Stomach (tissue), 9 donors: ENCODE results near the gene CFP. TPM values are rescaled to one million over a fixed set of nuclear protein-coding genes. Genes with fewer than 3 reads are reported as not detected.

Source experiments
- DNase-seq, 2 donors: peaks; one replicate each; pipeline versions ENCODE4 v3.0.0 to v3.0.0-alpha.2; 2013 to 2019
- H3K27ac ChIP-seq, 5 donors: fragments of 200-600 bp in 4 of 5; sonication (generic) in 4 of 5; one replicate each; pipeline ENCODE4 v1.5.1; 2013 to 2019; ENCODE audit warnings: mild to moderate bottlenecking in 1 of 5, moderate library complexity in 1 of 5
- H3K27me3 ChIP-seq, 3 donors: fragments of 200-600 bp; sonication (generic); one replicate each; pipeline ENCODE4 v1.5.1; 2017 to 2019; ENCODE audit warnings: mixed run types in 1 of 3
- H3K36me3 ChIP-seq, 4 donors: fragments of 200-600 bp; sonication (generic); 1 replicate in 3 of 4; 2 replicates in 1 of 4; pipeline ENCODE4 v1.5.1; 2016 to 2019
- H3K4me1 ChIP-seq, 4 donors: fragments of 200-600 bp; sonication (generic); one replicate each; pipeline ENCODE4 v1.5.1; 2016 to 2019
- H3K4me3 ChIP-seq, 4 donors: fragments of 200-600 bp; sonication (generic) in 3 of 4; one replicate each; pipeline ENCODE4 v1.5.1; 2016 to 2019; ENCODE audit warnings: mild to moderate bottlenecking in 1 of 4
- H3K9me3 ChIP-seq, 4 donors: fragments of 200-600 bp; sonication (generic); one replicate each; pipeline ENCODE4 v1.5.1; 2016 to 2019
- CTCF ChIP-seq, 7 experiments: fragments of 450-650 bp in 4 of 7; fragments of 200-600 bp in 3 of 7; sonication (generic) in 3 of 7; IDR thresholded peaks; one replicate each; pipeline ENCODE4 v1.5.1; 2016 to 2019; ENCODE audit warnings: antibody characterized with exemption in 7 of 7, control low read depth in 2 of 7, mild to moderate bottlenecking in 1 of 7
- EP300 ChIP-seq: sonication (generic); formaldehyde crosslinking; IDR thresholded peaks from one replicate; pipeline ENCODE4 v1.6.1; 2017; ENCODE audit warnings: antibody characterized with exemption
- POLR2A ChIP-seq, 4 donors: fragments of 450-650 bp; IDR thresholded peaks; one replicate each; pipeline ENCODE4 v1.6.1; 2016; ENCODE audit warnings: antibody characterized with exemption in 4 of 4, control low read depth in 2 of 4, mild to moderate bottlenecking in 1 of 4, moderate library complexity in 1 of 4
- POLR2AphosphoS5 ChIP-seq, 3 donors: sonication (generic); formaldehyde crosslinking; IDR thresholded peaks; one replicate each; pipeline ENCODE4 v1.6.1; 2016; ENCODE audit warnings: antibody characterized with exemption in 3 of 3
- WGBS, 5 donors: extraction: QIAGEN DNeasy Blood & Tissue Kit in 3 of 5; methylation state at CpG; one replicate each; pipeline versions ENCODE4 v1.1.5 to v1.1.7; 2013 to 2018; 5-methylcytosine and 5-hydroxymethylcytosine counted together
- intact Hi-C: fragments of 100-400 bp; cut with DNase I; formaldehyde crosslinking; loops from one replicate; pipeline ENCODE4 v1.15.1; 2023; ENCODE audit warnings: low total_unique reads
- polyA plus RNA-seq, 3 donors: library from polyadenylated mRNA; stranded (reverse); fragments of 200-250 nt; gene quantifications; one replicate each; pipeline ENCODE4 v1.2.3, GENCODE V29; 2013
- total RNA-seq, 5 donors: library from RNA; depleted of rRNA; stranded (reverse); fragments of >200 nt; gene quantifications; one replicate each; pipeline versions ENCODE4 v1.1.0 to v1.2.3, GENCODE V29; 2014 to 2016
- donor health status: healthy with polysubstance abuse.
- donor health status: Bipolar disorder and iron deficiency.
- donor health status: healthy.

The CFP gene
- total and polyA plus RNA-seq, 8 donors, result 1.2 to 3.4 (median 3.1) TPM; not detected in 3

- Histone ChIP-seq H3K27ac (no peak overlapping the region), H3K4me1 (peaks cover 0 to 1% (median under 1%) of the 10 kb centered on the region in 4 donors), H3K9me3 (no peaks in the 10 kb centered on the region), H3K36me3 (peaks cover 0 to 6% (median 0%) of the 10 kb centered on the region in 4 donors), H3K27me3 (peaks cover 0 to 4% (median 0%) of the 10 kb centered on the region in 3 donors), H3K4me3 (peak overlapping the region in 1 of 4 donors; percentile 16)
- TF ChIP-seq POLR2AphosphoS5 (IDR thresholded peaks at IDR 0.05), result no peak
- TF ChIP-seq POLR2A (IDR thresholded peaks at IDR 0.05), result no peak
- TF ChIP-seq EP300, result no peak
- intact Hi-C loops, result no loop called here
- 33 to 100% (median 73%) methylated on average over 1 of the region's 1 CpG; no CpG with 5 or more reads in 1 of the 5 donors for WGBS, 5 donors
- DNase-seq, result peak in 1 of 2 donors; percentile 23
Observed at GRCh38 chrX:47628982-47629381, 748 bp downstream of the CFP start.

DNA sequence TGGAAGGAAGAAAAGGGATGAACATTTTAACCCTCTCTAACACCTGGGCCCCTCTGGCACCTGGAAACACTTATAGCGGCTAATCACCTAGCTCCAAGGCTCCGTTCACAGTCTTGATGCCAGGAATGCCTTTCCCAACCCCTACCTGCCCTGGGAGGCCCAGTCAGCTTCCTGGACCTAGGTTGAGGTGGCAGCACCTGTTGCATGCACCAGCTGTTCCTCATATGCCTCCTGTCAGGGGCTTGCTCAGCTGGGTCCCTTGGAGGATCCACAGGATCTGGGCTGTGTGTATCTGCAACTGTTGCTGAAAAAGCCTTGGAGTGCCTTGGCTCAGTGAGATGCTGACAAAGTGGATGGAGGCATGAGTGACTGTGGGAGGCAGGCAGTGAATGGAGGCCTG, 4.4 kb downstream of the CFP start:
- Histone ChIP-seq H3K27ac (no peak overlapping the region), H3K4me1 (peaks cover 0 to 7% (median 5%) of the 10 kb centered on the region in 4 donors), H3K27me3 (peaks cover 0 to 12% (median 4%) of the 10 kb centered on the region in 3 donors), H3K9me3 (no peaks in the 10 kb centered on the region), H3K36me3 (peaks cover 0 to 6% (median 0%) of the 10 kb centered on the region in 4 donors), H3K4me3 (no peak overlapping the region)
- no peak for TF ChIP-seq EP300
- no peak for TF ChIP-seq POLR2AphosphoS5 (IDR thresholded peaks at IDR 0.05)
- TF ChIP-seq POLR2A (IDR thresholded peaks at IDR 0.05), result no peak
- no peak for TF ChIP-seq CTCF (IDR thresholded peaks at IDR 0.05)
- intact Hi-C loops, result no loop called here
- WGBS, 5 donors, result 84 to 100% (median 88%) methylated on average over 2 of the region's 2 CpGs
- DNase-seq, result no peak

DNA sequence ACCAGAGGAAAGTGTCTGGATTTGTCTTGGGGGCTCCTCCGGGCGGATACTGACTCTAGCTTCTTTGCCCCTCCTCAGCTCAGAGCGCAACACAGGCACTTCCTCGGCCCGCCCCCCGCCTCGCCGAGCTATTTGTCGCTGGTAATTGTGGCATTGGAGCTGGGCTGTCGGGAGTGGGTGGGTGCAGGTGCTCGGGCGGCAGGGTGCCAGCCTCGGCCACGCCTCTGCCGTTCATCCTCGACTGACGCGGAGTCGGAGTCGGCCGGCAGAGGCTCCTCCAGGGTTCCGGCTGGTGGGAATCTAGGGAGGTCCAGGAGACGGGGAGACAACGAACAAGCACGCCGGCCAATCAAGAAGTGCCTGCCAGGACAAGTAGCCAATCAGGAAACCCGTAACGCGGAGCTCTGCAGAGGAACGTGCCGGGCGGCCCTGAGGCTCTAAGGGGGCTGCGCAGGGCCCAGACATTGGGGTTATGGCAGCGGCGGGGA, 6.1 kb downstream of the CFP start:
- Histone ChIP-seq H3K4me3 (peak overlapping the region in 3 of 4 donors; percentile 17 to 27 (median 25)), H3K36me3 (peaks cover 0 to 6% (median 0%) of the 10 kb centered on the region in 4 donors), H3K27ac (no peak overlapping the region), H3K4me1 (peaks cover 0 to 14% (median 12%) of the 10 kb centered on the region in 4 donors), H3K9me3 (no peaks in the 10 kb centered on the region), H3K27me3 (peaks cover 0 to 22% (median 9%) of the 10 kb centered on the region in 3 donors)
- intact Hi-C loops, result no loop called here
- 0 to 38% (median 9%) methylated on average over 1 to 35 of the region's 35 CpGs for WGBS, 5 donors
- peak in 1 of 2 donors; percentile 88 for DNase-seq
- TF ChIP-seq CTCF (IDR thresholded peaks at IDR 0.05) (no peak), POLR2A (IDR thresholded peaks at IDR 0.05) (no peak), EP300 (no peak), POLR2AphosphoS5 (IDR thresholded peaks at IDR 0.05) (no peak)

GRCh38 chrX:47621851-47622250, 7.9 kb downstream of the CFP start:
- intact Hi-C loops, result no loop called here
- Histone ChIP-seq H3K4me3 (no peak overlapping the region), H3K27me3 (peaks cover 0 to 22% (median 9%) of the 10 kb centered on the region in 3 donors), H3K4me1 (peaks cover 0 to 14% (median 12%) of the 10 kb centered on the region in 4 donors), H3K36me3 (peaks cover 0 to 4% (median 0%) of the 10 kb centered on the region in 4 donors), H3K9me3 (no peaks in the 10 kb centered on the region), H3K27ac (no peak overlapping the region)
- no peak for TF ChIP-seq POLR2A (IDR thresholded peaks at IDR 0.05)
- TF ChIP-seq CTCF (IDR thresholded peaks at IDR 0.05), result no peak
- no peak for TF ChIP-seq EP300
- no peak for TF ChIP-seq POLR2AphosphoS5 (IDR thresholded peaks at IDR 0.05)
- WGBS, 5 donors, result 70 to 86% (median 75%) methylated on average over 6 of the region's 6 CpGs
- no peak for DNase-seq

DNA sequence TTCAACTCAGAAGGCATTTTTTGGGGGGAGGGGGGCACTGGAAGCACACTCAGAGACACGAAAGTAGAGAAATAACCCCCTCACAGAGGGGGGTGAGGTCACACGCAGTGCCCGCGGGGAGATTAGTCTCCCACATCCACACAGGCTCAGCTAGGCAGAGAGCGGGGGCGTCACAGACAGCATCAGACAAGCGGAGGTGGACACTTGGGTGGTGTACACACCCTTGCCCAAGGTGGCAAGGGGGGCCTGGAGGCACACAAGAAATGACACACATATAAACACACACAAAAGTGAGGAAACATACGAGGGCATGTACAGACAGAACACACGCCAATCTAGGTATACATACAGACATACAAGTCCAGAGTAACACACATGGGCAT, 9.4 kb downstream of the CFP start:
- TF ChIP-seq POLR2A (IDR thresholded peaks at IDR 0.05), result no peak
- no peak for TF ChIP-seq EP300
- no peak for TF ChIP-seq POLR2AphosphoS5 (IDR thresholded peaks at IDR 0.05)
- no peak for TF ChIP-seq CTCF (IDR thresholded peaks at IDR 0.05)
- Histone ChIP-seq H3K9me3 (no peaks in the 10 kb centered on the region), H3K4me3 (no peak overlapping the region), H3K4me1 (peaks cover 0 to 14% (median 12%) of the 10 kb centered on the region in 4 donors), H3K27me3 (peaks cover 0 to 22% (median 12%) of the 10 kb centered on the region in 3 donors), H3K36me3 (no peaks in the 10 kb centered on the region), H3K27ac (no peak overlapping the region)
- intact Hi-C loops, result no loop called here
- WGBS, 5 donors, result 39 to 62% (median 49%) methylated on average over 7 to 9 of the region's 9 CpGs
- DNase-seq, result no peak
